ENCODE results near the gene FAM107B. TPM values are rescaled to one million over a fixed set of nuclear protein-coding genes. Genes with fewer than 3 reads are reported as not detected.

The FAM107B gene
- total and polyA plus RNA-seq, 10 of the 15 experiments (the other 5 are each of a cell fraction or from before 2014, with no cell fraction given), result 22.9 to 162 (median 86.6) TPM

GRCh38 chr10:14776546-14776945, 1.8 kb upstream of the FAM107B start:
- SMC1A ChIA-PET (ENCODE audit: uncharacterized antibody, unreplicated experiment), result no interaction called here
- Histone ChIP-seq H3K36me3 (ENCODE audit: control insufficient read depth in 2 of 2, insufficient read depth in 2 of 2, low read length in 1 of 2) (no peaks in the 10 kb centered on the region), H3K9me3 (replicated peaks; ENCODE audit: control insufficient read depth, insufficient read depth, low read length) (no peaks in the 10 kb centered on the region), H3K9ac (ENCODE audit: control insufficient read depth, insufficient read depth, low read length) (no peak overlapping the region), H3K27me3 (replicated peaks in 1 of 2; ENCODE audit: control insufficient read depth in 2 of 2, insufficient read depth in 2 of 2, low read length in 1 of 2) (no peaks in the 10 kb centered on the region; a peak in 1 of 4 replicates), H2AFZ (ENCODE audit: control insufficient read depth, low read depth, low read length) (no peak overlapping the region), H3K4me3 (no peak overlapping the region), H3K4me1 (ENCODE audit: control insufficient read depth, insufficient read depth, low read length) (no peaks in the 10 kb centered on the region), H3K79me2 (ENCODE audit: control insufficient read depth, insufficient read depth, low read length) (no peaks in the 10 kb centered on the region), H4K20me1 (ENCODE audit: control insufficient read depth, insufficient read depth) (no peaks in the 10 kb centered on the region; the same call in 1 of the 2 replicates), H3K27ac (ENCODE audit: control insufficient read depth, insufficient read depth) (no peak overlapping the region), H3K4me2 (ENCODE audit: control insufficient read depth, insufficient read depth) (no peak overlapping the region)
- RAD21 ChIA-PET (ENCODE audit: unreplicated experiment), result no interaction called here
- DNase-seq (ENCODE audit: low read depth, low spot score) (no peak), ATAC-seq (no peak), FAIRE-seq (no peak)
- BruUV-seq (replicated peaks), result no TSS peak
- intact Hi-C loops (cut with micrococcal nuclease; ENCODE audit: unreplicated experiment) (no loop called here), in situ Hi-C loops (cut with MboI) (no loop called here)
- no peak for TF ChIP-seq CHD1 (IDR thresholded peaks at IDR 0.05; ENCODE audit: low read depth, low read length)
- no peak for TF ChIP-seq ELK1 (IDR thresholded peaks at IDR 0.05; ENCODE audit: low read depth, low read length)
- TF ChIP-seq PML (IDR thresholded peaks at IDR 0.05; ENCODE audit: low read length), result no peak
- no peak for TF ChIP-seq ZBTB4 (CRISPR knock-in tag; IDR thresholded peaks at IDR 0.05)
- POLR2A ChIA-PET, result no interaction called here
- CTCF ChIA-PET, result no interaction called here
- WGBS (ENCODE audit: insufficient coverage, insufficient replicate concordance, low lambda C conversion rate, missing lambda C conversion rate), result 59% methylated on average over 9 of the region's 9 CpGs

All from GM12878 (cell line).